ENCODE measurements around the gene TRAIP.
"Not testable (repeated sequence)": the region's sequence is repeated elsewhere in the genome, so short reads cannot be mapped to it uniquely, and the experiment has no call there.

The TRAIP gene

DNA sequence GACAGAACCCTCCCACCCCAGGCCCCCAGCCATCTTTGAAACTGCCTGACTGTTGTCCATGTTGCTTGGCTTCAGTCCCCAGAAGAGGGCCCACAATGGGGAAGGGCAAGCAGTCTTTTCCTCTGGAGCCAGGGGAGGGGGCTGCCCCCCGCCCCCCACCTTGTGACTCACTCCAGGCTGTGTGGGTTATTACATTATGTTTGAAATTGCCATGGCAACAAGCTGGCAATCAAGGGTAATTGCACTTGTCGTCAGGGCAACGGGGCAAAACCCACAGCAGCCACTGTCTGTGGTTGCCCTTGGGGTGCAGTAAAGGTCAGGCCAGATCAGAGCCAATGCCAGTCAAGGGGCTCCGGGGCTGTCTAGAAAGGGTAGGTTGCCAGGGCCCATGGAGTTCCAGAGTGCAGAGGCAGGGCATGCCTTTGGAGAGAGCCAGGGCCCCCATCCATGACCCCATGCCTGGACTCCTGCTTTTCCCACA lies 16.5 kb upstream of the TRAIP start:
- peak; percentile 69 for DNase-seq

GRCh38 chr3:49871531-49872153 lies 15.3 kb upstream of the TRAIP start:
- no peak for DNase-seq

- peak; percentile 69 for DNase-seq
These were observed 13.3 kb upstream of the TRAIP start, which contains the start of gene CAMKV for GRCh38 chr3:49869525-49870126. CAMKV (minus strand) TSS chr3:49869906; CDS start chr3:49862388, 7,518 bp downstream.

- DNase-seq, result no peak
These were observed 12.6 kb upstream of the TRAIP start for GRCh38 chr3:49868862-49869466.

DNA sequence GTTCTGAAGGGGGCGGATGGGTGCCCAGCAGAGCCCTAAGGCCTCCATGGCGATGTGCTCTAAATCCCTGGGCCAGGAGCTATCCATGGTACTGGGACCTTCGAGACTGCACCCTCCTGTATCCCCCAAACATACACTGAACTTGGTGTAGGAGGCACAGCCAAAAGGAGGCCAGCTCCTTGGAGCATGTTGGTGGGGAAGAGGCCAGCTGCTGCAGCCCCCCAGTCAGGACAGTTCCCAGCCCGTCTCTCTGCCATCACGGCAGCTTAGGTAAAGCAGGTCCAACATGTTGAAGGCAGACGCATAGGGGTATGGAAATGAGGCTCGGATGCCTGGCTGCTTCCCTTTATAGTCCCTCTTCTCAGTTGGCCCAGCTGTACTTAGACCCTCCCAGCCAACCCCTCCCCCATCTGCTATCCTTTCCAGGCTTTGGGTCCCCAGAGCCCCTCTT lies 11.5 kb upstream of the TRAIP start:
- no peak for DNase-seq

DNA sequence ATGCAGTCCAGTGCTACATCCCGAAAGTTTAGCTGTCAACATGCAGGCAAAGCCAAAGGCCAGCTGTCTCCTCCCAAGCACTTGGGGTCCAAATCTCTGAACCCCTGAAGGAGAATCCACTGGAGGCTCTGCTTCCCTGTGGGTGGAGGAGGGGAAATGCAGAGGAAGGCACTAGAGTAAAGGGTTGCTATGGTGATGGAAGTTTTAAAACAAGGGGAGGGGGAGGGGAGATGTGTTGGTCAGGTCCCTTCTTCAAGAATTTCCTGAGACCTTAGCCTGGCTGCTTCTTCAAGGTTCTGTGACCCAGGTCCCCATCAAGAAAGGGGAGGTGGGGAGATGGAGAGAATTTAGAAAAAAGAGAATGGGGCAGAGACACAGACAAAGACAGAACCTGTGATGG lies 11.0 kb upstream of the TRAIP start:
- no peak for DNase-seq

DNA sequence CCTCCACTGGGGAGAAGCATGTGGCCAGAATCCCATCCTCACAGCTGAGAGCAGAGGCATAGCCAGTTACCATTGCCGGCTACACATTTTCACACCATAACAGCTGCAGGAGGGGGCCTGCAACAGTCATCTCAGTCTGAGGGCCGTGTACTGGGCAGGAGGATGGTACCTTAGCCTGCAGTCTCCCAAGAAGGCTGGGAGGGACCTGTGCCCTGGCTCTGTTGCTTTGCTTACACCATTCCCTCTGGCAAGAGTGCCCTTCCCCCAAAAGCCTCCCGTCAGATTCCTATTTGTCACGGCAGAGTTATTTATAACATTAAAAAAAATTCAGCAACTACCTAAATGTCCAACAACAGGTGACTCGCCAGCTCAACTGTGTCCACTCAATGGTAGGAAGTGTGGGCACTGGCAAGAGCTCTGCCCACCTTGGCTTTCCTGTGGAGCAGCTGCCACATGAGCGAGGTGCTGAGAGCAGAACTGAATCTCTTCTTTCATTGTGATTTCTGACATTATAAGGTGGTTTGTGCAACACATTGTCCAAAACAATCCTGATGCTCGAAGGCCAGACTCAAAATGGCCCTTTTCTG lies 8.9 kb upstream of the TRAIP start:
- DNase-seq, result no peak

DNA sequence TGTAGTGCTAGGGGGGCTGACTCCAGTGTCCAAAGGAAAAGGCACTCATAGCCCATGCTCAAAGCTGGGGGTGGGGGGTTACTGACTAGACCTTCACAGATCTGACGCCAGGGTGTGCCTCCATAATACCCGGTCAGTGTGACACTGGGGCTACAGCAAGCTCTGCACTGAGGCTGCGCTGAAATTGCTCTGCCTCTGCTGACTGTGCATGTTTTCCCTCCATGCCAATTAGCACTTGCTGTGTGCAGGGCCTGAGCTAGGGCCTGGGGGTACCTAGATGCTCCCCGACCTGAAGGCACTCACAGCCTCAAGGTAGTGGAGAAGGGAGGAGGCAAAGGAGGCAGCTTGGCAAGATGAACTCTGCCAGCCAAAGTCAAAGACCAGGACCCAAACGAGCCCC lies 8.1 kb upstream of the TRAIP start:
- DNase-seq, result no peak

- DNase-seq, result no peak
These were observed 3.4 kb upstream of the TRAIP start for GRCh38 chr3:49859576-49860305.

DNA sequence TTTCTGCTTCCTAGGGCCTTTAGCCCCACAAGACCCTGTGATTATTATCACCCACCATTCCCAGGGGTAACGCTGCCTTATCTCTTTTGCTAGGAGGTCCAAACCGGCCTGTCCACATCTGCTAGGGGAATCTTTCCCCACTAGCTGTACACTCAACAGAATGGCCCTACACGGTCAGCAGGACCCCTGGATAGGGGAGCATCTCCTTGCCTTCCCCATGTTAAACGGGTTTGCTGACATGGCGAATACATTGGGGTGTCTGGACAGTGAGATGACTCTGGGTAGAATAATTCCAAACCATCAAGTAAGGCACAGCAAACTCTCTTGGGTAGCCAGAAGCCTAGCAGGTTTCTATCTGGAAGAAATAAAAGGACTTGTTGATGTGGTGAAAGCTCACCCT lies 702 bp downstream of the TRAIP start:
- no peak for DNase-seq

- no peak for DNase-seq
These were observed 10.7 kb downstream of the TRAIP start for GRCh38 chr3:49845694-49846093.

GRCh38 chr3:49844464-49845183 lies 11.7 kb downstream of the TRAIP start:
- no peak for DNase-seq

GRCh38 chr3:49842843-49843517 lies 13.4 kb downstream of the TRAIP start:
- no peak for DNase-seq

DNA sequence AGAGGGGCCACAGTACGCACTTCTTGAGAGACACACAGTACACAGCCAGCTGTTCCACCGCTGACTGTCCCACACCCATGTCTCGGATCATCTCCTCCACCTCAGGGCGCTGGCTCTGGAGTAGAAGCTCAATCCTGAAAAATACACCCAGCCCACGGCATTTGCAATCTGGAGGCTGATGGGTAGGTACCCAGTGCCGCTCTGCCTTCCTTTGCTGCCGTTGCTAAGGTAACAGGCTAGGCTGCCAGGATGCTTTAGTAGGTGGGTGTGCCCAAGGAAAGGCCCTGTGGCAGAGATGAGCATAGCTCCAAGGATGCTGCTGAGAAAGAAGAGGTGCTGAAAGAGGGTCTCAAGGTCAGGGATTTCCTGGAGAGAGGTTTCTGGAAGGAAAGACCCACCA lies 14.6 kb downstream of the TRAIP start:
- DNase-seq, result no peak

- no peak for DNase-seq
These were observed 15.2 kb downstream of the TRAIP start for GRCh38 chr3:49841126-49841696.

- no peak for DNase-seq
These were observed 16.0 kb downstream of the TRAIP start for GRCh38 chr3:49840388-49840787.

- DNase-seq, result peak; percentile 92
These were observed 17.1 kb downstream of the TRAIP start for GRCh38 chr3:49839193-49839809.

- DNase-seq, result no peak
These were observed 25.0 kb downstream of the TRAIP start for GRCh38 chr3:49831341-49831740.

DNA sequence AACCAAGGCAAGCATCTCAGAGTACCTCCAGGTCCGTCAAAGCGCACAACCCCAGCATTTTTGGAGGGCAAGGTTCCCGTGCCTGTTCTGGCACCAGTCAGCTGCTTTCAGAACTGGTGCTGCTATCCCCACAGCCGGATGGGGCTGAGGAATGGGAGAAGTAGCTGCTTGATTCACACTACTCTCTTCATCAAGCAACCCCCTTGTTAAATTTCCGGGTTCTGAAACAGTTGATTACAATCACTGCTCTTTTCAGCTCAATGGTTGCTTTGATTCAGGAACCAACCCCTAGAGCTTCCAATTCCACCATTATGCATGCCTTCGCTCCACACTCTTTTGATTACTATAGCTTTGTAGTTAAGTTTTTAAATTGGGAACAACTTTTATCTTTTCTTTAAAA lies 30.3 kb downstream of the TRAIP start:
- no peak for DNase-seq

- DNase-seq, result not testable (repeated sequence)
These were observed 33.2 kb downstream of the TRAIP start for GRCh38 chr3:49823131-49823530.
